Activated T-cell treated with anti-CD3 and anti-CD28 coated beads for 48 hours (primary cell): ENCODE data around the gene TRA2A.
"Not testable (repeated sequence)": the region's sequence is repeated elsewhere in the genome, so short reads cannot be mapped to it uniquely, and the experiment has no call there.

ENCODE experiments used
- DNase-seq: peaks from one replicate; pipeline ENCODE4 v3.0.0-alpha.2; 2020; ENCODE audit warnings: low read depth

Gene TRA2A

DNA sequence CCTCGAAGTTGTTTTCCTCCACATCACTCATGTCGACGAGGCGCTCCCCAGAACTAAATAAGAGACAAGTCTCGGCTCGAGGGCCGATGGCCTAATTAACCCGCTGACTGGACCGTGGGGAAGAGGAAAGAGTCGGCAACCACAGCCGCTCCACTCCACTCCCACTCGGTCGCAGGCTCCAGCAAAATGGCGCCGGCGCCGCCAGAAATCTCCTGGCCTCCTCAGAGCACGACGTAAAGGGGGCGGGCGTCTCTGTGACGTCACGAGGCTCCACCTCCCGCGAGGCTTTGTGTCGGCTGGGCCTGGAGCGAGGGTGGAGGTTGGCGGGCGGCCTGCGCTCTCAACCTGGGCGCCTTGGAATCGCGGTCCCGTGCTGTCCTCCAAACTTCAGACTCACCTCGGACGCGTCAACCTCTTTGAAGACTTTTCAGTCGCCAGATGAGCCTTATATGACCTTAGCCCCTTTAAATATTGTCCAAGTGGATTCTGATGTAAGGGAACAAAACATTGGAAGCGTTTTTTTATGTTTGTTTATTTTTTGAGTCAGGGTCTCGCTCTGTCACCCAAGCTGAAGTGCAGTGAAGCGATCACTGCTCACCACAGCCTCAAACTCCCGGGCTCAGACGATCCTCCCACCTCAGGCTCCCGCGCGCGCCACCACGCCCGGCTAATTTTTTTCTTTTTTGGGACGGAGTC lies at the start of gene TRA2A:
TSS of gene TRA2A (minus strand) at position 188 of the 696 bp plus-strand sequence. CDS start at position 31, 157 bp downstream.
- peak; percentile 96 for DNase-seq

DNA sequence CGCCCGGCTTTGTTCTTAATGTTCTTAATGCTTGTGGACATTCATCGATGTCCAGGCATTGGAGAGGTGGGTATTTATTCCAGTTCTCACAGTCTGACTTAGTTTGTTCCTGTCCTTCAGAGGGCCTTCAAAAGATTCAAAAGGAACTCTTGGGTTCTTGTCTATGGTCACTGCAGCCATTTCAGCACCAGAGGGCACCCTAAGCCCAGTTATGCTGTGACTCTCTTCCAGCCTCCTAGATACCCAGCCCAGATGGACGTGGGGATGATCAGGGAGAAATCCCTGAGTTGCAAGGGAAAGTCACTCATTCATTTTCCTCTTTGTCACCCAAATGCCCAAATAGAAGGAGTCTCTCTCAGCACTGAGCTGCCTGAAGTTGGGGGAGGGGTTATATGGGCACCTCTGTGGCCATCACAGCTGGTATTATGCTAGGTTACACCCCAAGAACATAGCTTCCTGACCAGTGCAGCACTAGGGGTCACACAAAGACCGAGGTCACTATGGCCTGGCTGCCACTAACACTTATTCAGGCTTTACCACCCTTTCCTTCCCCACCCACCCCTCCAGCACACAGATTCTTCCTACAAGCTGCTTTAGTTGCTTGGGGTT lies 38.9 kb upstream of the TRA2A start:
- DNase-seq, result peak; percentile 54

DNA sequence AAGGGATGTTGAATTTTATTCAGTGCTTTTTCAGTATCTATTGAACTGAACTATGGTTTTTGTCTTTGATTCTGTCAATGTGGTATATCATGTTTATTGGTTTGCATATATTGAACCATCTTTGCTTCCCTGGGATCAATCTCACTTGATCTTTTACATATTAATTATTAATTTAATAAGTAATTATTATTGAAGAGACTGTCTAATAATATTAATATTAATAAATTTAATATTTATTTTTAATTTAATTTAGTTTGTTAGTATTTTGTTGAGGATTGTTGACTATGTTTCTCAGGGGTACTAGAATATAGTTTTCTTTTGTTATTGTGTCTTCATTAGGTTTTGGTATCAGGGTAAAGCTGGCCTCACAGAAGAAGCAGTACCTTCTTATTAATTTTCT lies 26.5 kb upstream of the TRA2A start:
- DNase-seq, result no peak

DNA sequence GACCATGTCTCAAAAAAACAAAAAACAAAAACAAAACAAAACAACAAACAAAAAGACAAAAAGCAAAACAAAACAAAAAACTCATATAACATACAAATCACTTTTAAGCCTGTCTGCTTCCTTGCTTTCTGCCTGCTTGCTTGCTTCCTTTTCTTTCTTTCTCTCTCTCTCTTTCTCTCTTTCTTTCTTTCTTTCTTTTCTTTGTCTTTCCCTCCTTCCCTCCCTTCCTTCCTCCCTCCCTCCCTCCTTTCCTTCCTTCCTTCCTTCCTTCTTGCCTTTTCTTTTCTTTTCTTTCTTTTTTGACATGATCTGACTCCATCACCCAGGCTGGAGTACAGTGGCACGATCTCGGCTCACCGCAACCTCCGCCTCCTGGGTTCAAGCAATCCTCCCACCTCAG lies 15.9 kb upstream of the TRA2A start:
- no peak for DNase-seq

DNA sequence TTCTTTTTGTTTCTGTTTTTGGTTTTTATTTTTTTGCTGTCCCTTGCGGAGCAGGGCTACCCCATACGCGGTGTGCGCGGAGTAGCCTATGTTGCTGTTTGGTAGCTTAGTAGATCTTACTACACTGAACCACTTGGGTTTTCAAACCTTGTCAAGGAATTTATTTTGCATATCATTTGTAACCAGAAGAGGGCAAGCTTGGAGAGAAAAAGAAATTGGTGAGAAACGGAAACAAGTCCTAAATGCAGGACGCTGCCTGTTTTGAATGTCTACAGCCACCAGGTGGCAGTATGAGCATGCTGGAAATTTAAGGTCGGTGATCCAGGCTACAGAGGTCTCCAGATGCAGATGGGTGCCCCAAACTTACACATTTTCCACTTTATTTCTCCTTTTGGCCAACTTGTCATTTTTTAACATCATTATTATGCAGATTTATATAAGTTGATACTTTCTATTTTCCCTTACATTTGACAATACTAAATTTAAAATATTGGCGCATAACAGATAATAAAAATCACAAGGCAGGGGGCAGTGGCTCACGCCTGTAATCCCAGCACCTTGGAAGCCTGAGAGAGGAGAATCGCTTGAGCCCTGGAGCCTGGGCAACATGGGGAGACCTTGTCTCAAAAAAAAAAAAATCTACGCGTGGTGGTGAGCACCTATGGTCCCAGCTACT lies 15.3 kb upstream of the TRA2A start:
- DNase-seq, result peak; percentile 62

DNA sequence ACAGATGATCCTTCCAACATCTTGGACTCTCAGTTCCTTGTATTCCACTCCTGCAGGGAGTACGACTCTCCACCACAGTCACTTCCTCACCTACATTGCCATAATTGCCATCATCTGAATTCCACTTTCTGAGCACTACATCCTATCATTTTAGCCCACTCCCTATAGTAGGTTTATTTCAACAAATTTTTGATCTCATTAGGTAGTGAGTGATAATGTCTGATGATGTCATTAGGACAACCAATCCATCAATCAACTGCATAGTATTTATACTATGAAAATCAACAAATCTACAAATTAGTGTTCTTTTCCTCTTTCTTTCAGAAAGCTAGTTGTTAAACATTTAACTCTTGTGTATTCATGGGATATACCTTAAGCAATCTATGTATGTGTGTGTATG lies 13.7 kb upstream of the TRA2A start:
- DNase-seq, result no peak

DNA sequence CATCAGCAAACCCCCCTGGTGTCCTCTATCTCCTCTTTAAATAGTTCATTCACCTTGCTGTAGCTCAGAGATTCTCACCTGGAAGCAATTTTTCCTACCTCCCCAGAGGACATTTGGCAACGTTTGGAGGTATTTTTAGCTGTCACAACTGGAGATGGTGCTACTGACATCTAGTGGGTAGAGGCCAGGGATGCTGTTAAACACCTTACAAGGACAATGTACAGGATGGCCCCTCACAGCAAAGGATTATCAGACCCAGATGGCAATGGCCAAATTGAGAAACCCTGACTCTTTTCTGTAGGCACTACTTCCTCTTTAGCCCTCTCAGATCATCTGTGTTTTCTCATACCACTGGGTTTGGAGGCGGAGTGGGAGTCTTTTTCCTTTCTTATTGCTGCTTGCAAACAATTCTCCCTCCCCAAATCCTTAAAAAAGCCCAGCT lies 13.2 kb upstream of the TRA2A start:
- DNase-seq, result no peak

DNA sequence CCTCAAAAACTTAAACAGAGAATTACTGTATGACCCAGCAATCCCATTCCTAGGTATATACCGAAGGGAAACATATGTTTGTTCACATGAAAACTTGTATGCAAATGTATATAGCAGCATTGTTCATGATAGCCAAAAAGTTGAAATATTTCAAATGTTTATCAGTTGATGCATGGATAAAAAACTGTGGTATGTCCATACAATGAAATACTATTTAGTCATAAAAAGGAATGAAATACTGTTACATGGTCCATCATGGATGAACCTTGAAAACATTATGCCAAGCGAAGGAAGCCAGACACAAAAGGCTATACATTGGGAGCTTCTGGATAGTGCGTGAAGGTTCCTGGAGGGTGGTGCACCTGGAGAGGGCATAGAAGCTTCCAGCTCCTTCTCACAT lies 11.0 kb upstream of the TRA2A start:
- no peak for DNase-seq

DNA sequence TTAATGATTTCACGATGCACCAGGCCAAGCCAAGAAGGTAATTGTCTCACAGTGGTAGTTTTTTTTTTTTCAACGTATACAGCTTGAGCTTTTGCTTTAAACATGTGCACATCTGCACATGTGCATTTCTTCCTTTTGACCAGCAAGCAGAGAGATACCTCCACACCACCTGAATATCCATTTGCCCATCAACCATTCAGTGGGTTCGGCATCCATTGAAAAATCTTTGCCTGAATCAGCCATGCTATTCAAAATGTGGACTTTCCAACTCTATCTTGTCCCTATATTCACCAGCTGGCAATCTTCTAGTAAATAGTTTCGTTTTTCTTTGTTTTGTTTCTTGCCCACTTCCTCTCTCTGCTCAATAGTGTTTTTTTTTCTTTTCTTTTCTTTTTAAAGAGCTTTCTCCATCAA lies 7.7 kb upstream of the TRA2A start:
- no peak for DNase-seq

DNA sequence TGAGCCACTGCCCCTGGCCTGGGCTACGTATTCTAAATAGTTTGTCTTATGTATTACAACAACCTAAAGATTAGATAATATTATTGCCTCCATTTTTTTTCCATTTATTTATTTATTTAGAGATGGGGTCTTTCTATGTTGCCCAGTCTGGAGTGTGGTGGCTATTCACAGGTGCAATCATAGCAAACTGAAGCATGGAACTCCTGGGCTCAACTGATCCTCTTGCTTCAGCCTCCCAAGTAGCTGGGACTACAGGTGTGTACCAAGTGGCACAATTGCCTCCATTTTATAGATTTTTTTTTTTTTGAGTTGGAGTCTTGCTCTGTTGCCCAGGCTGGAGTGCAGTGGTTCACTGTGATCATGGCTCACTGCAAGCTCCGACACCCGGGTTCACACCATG lies 6.5 kb upstream of the TRA2A start:
- DNase-seq, result no peak

DNA sequence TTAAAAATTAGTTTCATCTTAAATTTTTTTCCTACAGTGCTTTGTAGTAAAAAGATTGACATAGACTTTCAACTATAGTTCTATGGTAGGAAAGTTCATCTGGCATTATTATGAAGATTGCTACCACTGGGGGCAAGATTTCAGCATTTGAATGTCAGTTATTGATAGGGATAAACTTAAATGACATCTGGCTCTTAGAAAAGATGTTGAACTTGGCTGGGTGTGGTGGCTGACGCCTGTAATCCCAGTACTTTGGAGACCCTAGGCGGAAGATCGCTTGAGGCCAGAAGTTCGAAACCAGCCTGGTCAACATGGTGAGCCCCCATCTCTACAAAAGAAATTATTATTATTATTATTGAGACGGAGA lies 1.4 kb upstream of the TRA2A start:
- no peak for DNase-seq

DNA sequence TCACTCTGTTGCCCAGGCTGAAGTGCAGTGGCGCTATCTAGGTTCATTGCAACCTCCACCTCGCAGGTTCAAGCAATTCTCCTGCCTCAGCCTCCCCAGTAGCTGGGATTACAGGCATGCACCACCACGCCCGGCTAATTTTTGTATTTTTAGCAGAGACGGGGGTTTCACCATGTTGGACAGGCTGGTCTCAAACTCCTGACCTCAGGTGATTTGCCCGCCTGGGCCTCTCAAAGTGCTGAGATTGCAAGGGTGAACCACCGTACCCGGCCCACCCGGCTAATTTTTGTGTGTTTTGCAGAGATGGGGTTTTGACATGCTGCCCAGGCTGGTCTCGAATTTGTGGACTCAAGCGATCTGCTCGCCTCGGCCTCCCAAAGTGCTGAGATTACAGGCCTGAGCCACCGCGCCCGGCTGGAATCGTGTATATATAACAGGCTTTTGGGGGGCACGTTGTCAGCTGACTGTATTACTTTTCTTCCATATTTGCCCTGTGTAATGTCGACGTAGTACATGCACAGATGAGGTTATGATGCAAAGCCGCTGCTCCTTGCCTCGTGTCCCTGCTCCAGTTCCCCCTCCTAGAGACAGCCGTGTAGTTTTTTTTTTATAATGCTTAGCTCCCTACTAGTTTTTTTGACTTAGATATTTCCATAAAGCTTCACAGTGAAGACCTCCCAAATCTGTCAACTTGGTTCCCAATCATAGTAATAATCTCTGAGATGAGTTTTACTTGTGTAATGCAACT lies 883 bp upstream of the TRA2A start:
- DNase-seq, result no peak

DNA sequence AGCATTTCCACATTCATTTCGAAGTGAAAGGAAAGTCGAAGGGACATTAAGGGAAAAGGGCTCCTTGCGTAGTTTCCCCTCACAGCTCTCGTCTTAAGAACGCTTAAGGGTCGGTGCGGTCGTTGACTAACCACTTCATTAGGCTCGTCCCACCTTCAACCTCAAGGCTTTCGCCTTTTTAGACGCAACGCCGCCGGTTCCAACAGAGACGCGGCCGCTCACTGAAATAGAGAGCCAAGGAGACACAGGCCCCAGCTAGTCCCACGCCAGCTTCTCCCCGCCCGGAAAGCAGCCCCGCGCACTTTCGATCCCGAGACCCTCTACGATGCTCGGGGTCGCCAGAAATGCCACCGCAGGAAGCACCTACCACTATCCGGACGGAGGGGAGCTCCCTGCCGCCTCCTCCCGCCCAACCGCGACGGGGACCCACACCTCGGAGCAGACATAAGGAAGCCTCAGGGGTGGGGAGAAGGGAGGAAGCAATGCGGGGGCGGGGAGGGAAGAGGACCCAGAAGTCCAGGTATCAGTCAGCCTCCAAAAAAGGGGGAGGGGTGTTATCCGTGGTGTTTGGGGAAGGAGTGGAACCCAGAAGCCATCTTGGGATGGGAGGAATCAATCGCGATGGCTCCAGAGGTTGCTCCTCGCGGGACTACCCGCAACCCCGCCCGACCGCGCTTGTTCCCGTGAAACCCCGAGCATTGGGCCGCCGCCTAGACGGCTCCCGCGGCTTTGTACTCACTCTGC lies 559 bp downstream of the TRA2A start:
- DNase-seq, result peak; percentile 46

DNA sequence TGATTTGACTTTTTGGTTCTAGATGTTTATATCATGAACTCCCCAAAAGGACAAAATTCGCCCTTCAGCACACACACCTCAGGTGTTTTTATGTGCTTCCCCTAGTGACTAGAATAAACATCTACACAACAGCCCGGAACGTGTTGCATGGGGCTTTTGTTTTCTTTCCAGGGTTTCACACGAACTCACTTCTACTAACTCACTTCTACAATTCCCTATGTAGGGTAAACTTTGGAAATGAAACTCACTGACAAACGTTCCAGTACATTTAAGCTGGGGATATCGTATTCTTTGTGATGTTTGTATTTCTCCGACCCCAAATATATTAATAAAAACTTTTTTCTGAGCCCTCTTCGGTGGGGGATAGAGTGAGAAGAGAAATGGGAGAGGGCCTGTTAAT lies 1.4 kb downstream of the TRA2A start:
- DNase-seq, result peak; percentile 8

DNA sequence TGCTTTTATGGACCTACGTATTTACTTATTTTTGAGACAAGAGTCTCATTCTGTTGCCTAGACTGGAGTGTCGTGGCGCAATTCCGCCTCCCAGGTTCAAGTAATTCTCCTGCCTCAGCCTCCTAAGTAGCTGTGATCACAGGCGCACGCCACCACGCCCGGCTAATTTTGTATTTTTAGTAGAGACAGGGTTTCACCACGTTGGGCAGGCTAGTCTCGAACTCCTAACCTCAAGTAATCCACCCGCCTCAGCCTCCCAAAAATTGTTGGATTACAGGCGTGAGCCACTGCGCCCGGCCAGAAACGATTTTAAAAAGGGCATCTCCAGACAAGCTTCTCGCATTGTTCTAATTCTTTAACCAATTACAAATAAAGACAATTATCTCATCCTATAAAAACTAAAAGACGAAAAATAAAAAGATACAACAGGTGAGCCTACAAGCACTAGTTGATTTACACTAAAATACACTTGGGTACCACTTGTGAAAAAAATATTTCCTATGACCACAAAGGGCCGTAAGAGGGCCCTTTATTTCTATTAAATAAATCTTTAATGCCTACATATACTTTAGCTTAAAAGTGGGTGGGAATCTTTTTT lies 2.4 kb downstream of the TRA2A start:
- no peak for DNase-seq

DNA sequence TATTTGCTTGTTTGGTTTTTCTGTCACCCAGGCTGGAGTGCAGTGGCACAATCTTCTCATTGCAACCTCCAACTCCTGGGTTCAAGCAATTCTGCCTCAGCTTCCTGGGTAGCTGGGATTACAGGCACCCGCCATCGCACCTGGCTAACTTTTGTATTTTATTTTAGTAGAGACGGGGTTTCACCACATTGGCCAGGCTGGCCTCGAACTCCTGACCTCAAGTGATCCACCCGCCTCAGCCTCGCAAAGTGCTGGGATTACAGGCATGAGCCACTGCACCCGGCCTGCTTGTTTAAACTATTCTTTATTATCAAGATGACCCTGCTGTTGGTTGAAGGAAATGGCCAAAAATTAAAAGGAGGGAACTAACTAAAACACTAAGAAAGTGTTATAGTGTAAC lies 6.2 kb downstream of the TRA2A start:
- not testable (repeated sequence) for DNase-seq

DNA sequence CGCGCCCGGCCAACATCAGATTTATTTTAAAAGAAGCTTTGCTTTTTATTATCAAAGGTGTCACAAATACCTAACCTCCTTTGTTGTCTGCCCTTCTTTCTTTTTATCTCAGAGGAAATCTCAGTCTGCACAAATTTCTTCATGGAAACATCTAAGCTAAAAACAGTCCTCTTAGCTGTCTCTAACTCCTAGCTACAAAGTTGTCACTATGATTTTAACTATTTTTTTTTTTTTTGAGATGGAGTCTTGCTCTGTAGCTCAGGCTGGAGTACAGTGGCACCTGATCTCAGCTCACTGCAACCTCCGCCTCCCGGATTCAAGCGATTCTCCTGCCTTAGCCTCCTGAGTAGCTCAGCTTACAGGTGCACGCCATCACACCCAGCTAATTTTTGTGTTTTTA lies 7.3 kb downstream of the TRA2A start:
- DNase-seq, result no peak

DNA sequence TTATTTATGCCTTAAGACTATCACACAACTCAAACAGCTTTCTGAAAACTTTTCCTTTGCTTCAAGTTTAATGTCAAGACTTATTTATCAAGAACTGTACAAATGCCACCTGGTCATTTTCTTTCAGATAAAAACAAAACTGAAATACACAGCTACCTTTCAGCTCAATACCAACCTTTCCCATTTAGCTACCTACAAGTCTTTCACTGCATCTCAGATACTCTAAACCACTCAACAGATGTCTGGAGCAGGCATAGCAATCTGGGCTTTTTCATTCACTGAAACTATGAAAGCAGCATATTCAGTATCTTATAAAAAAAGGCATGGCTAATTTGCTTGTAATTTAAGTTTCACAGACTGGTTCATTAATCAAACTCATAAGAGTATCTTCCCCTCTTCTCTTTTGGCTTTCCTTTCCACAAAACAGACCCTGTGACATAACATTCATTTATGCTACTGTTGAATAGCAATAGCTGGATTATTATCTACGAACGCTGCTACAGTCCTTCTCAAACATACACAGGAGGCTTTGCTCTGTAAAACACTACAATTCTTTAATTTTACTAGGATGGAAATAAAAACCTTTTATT lies 8.2 kb downstream of the TRA2A start:
- DNase-seq, result no peak

DNA sequence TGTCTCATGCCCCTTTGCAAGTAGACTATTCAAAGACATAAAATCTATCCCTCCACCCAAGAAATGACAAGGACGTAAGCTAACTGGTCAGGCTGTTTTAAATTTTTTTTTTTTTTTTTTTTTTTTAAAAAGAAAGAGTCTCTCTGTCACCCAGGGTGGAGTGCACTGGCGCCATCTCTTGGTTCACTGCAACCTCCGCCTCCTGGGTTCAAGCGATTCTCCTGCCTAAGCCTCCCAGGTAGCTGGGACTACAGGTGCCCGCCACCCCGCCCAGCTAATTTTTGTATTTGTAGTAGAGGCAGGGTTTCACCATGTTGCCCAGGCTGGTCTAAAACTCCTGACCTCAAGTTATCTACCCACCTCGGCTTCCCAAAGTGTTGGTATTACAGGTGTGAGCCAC lies 11.2 kb downstream of the TRA2A start:
- no peak for DNase-seq

DNA sequence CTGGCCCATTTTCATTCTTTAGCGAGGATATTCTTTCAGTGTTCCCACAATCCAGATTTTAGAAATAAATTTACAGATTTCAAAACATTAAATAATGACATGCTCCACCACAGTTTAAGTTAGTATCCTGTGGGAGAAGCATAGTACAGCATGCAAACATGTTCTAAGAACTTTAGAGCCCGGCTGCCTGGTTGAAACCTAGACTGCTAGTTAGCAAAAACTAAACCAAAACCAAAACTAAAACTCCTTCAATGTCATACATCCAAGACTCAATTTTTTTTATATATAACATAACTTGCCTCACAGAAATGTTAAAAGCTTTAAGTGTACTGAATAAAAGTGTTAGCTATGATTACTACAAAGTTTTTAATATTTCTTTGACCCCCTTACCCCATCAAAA lies 17.0 kb downstream of the TRA2A start:
- DNase-seq, result no peak

DNA sequence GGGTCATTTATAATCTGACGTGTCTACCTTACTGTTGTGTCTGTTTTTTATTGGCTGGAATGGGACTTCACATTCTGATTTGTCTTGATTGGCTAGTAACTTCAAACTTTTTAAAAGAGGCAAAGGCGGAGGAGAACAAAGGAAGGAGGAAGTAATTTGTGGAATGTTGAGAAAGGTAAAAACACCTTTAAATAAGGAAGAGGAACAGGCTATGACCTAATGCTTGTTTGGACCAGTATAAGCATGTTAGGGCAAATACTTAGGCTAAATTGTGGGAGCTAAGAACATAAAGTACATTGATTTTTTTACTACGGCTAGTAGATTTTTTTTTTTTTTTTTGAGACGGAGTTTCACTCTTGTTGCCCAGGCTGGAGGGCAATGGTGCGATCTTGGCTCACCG lies 18.0 kb downstream of the TRA2A start:
- DNase-seq, result not testable (repeated sequence)
